ENCODE data around the gene MGRN1. TPM values are rescaled to one million over a fixed set of nuclear protein-coding genes. Genes with fewer than 3 reads are reported as not detected.

Gene MGRN1
- total and polyA plus RNA-seq, 8 donors: 17.2 to 43.8 (median 30.8) TPM

DNA sequence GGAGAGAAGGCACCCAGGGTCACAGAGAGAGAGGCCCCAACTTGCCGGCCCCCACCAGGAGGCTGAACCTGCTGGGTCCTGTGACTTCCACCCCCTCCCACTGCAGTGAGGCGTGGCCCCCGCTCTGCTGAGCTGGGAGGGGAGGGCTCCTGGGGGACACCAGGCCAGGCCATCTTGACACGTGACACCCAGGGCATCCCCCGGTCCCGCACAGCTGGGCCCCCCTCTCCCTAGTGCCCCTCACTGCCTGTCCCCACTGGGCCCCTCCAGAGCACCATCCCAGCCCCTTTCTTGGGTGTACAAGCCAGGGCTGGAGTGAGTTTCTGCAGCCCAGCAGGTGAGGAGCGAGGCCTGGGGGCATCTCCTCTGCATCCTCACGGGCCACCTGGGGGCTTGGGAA is 22.3 kb upstream of the MGRN1 start:
- Histone ChIP-seq H3K27me3 (no peaks in the 10 kb centered on the region), H3K4me3 (no peak overlapping the region), H3K4me1 (peaks cover 0 to 7% (median 5%) of the 10 kb centered on the region in 3 donors), H3K9me3 (no peaks in the 10 kb centered on the region), H3K27ac (no peak overlapping the region), H3K36me3 (no peaks in the 10 kb centered on the region)
- 62 to 65% methylated on average over 8 of the region's 8 CpGs for WGBS, 2 donors
- no peak for FAIRE-seq
- intact Hi-C loops (cut with DNase I): no loop called here
- TF ChIP-seq, protein P1, sequence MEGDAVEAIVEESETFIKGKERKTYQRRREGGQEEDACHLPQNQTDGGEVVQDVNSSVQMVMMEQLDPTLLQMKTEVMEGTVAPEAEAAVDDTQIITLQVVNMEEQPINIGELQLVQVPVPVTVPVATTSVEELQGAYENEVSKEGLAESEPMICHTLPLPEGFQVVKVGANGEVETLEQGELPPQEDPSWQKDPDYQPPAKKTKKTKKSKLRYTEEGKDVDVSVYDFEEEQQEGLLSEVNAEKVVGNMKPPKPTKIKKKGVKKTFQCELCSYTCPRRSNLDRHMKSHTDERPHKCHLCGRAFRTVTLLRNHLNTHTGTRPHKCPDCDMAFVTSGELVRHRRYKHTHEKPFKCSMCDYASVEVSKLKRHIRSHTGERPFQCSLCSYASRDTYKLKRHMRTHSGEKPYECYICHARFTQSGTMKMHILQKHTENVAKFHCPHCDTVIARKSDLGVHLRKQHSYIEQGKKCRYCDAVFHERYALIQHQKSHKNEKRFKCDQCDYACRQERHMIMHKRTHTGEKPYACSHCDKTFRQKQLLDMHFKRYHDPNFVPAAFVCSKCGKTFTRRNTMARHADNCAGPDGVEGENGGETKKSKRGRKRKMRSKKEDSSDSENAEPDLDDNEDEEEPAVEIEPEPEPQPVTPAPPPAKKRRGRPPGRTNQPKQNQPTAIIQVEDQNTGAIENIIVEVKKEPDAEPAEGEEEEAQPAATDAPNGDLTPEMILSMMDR (IDR thresholded peaks at IDR 0.05): no peak
- peak in 1 of 6 donors; percentile 56 for DNase-seq
- no peak for ATAC-seq

DNA sequence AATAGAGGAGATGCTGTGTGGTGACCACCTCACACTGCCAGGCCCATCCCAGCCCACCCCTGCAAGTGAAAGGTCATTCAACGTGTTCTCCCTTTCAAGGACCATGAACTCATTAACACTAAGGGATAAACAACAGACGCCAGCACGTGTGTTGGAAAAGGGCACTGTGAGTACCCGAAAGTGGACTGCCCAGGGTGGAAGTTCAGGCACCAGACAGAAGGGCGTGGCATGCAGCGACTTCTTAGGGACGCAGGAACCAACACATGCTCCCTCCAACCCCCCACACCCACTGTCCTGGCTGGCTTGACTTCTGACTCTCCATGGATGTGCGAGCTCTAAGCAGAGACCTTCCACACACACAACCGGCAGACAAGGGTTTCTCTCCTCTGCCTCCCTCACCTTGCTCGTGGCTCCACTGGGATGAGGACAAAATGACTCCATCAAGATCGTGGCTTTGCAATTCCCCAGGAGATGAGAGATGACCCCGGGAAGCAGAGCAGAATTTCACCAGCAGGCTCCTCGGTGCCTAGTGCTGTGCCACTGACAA is 20.9 kb upstream of the MGRN1 start:
- DNase-seq (no peak), ATAC-seq (no peak), FAIRE-seq (no peak)
- H3K27ac ChIP-seq: no peak overlapping the region
- H3K36me3 ChIP-seq: peaks cover 0 to 2% (median 0%) of the 10 kb centered on the region in 3 donors
- TF ChIP-seq, protein P1 (IDR thresholded peaks at IDR 0.05): no peak
- WGBS, 2 donors: 51 to 54% methylated on average over 13 of the region's 13 CpGs
- peaks cover 0 to 7% (median 5%) of the 10 kb centered on the region in 3 donors for H3K4me1 ChIP-seq
- no peak overlapping the region for H3K4me3 ChIP-seq
- no peaks in the 10 kb centered on the region for H3K27me3 ChIP-seq
- H3K9me3 ChIP-seq: no peaks in the 10 kb centered on the region
- intact Hi-C loops (cut with DNase I): no loop called here

DNA sequence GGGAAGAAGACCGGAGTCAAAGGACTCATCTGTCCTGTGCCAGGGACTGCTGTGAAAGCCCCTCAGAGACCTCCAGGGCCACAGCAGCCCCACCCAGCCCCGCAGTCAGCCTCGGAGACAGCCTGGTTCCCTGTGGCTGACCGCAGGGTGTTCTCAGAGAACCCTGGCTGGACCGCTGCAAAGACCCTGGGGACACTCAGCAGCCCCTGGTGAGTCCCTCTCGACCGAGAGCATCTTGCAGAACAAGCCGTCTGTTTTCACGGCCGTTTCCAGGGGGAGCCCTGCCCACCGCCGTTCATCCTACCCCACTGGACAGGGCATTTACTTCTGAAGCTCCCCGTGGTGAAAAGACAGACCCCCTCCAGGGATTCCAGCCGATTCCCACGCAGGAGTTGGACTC is 20.2 kb upstream of the MGRN1 start:
- DNase-seq: no peak
- WGBS, 2 donors: 61 to 68% methylated on average over 15 of the region's 15 CpGs
- peaks cover 0 to 7% (median 5%) of the 10 kb centered on the region in 3 donors for H3K4me1 ChIP-seq
- TF ChIP-seq, protein P1 (IDR thresholded peaks at IDR 0.05): no peak
- FAIRE-seq: no peak
- no peak for ATAC-seq
- no peaks in the 10 kb centered on the region for H3K27me3 ChIP-seq
- no peaks in the 10 kb centered on the region for H3K9me3 ChIP-seq
- no peak overlapping the region for H3K27ac ChIP-seq
- peaks cover 0 to 9% (median 5%) of the 10 kb centered on the region in 3 donors for H3K36me3 ChIP-seq
- no peak overlapping the region for H3K4me3 ChIP-seq
- intact Hi-C loops (cut with DNase I): no loop called here

DNA sequence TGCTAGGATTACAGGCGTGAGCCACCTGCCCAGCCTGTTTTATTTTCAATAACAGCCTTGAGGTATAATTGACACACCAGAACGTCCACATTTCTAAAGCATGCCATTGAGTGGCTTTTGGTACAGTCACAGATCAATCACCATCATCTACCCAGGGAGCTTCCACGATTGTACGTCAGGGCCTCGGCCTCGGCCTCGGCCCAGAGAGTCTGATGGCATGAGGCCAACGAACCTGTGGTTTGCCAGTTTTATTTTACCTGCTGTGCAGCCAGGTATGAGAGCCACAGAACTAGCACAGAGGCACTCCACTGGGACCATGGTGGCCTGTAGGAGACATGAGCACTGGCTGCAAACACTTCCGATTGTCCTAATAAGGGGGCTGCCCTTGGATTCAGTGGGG is 18.3 kb upstream of the MGRN1 start:
- FAIRE-seq: no peak

More for the DNA sequence above, 18.3 kb upstream of the MGRN1 start:
- peaks cover 0 to 11% (median 7%) of the 10 kb centered on the region in 3 donors for H3K36me3 ChIP-seq
- TF ChIP-seq, protein P1 (IDR thresholded peaks at IDR 0.05): no peak
- intact Hi-C loops (cut with DNase I): no loop called here
- H3K27ac ChIP-seq: no peak overlapping the region
- H3K27me3 ChIP-seq: no peaks in the 10 kb centered on the region
- no peaks in the 10 kb centered on the region for H3K9me3 ChIP-seq
- H3K4me3 ChIP-seq: no peak overlapping the region
- ATAC-seq (peak in 1 of 4 donors; percentile 11), DNase-seq (peak in 2 of 6 donors; percentile 42 to 53)
- H3K4me1 ChIP-seq: peaks cover 0 to 3% (median 1%) of the 10 kb centered on the region in 3 donors
- WGBS, 2 donors: 28 to 32% methylated on average over 9 of the region's 9 CpGs

Data from pancreas (tissue), 10 donors.